HS-27A (cell line): ENCODE measurements around the gene LTBP3.

ENCODE experiments used
- DNase-seq: peaks from one replicate; pipeline ENCODE4 v3.0.0-alpha.2; 2012; ENCODE audit warnings: low read depth, missing footprints

Gene LTBP3

DNA sequence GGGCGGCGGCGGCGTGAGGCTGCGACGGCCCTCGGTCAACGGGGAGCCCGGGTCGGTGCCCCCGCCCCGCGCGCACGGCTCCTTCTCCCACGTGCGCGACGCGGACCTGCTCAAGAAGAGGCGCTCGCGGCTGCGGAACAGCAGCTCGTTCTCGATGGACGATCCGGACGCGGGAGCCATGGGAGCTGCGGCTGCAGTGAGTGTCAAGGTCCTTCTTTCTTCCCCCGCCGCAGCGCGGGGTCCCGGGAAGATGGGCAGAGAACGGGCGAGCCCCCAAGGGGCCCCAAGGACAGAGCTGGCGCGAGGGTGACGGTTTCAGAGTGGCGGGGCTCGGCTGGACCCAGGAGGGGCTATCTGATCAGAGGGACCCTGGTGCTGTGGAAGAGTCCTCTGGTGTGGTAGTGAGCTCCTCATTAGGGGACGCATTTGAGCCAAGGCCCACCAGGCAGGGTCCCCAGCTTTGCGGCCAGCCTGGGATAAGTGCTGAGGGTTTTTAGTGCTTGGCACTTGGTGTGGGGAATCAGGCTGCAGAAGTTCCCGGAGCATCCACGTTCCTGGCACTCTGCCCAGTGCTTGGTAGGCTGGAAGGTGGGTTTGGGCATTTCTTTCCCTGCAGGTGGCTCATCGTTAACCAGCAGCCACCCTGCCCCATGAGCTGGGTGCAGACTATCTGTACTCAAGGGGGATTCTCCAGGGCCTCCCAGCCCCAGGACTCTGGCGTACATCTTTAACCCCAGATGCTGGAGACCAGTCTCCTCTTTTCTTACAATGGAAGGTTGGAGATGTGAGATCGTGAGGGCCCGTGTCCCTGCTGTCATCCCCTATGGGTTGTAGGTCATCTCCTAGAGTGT is 27.5 kb upstream of the LTBP3 start:
- no peak for DNase-seq

GRCh38 chr11:65584723-65585171 is 26.6 kb upstream of the LTBP3 start:
- DNase-seq = no peak

GRCh38 chr11:65584106-65584505 is 25.9 kb upstream of the LTBP3 start:
- no peak for DNase-seq

- no peak for DNase-seq
Measured at GRCh38 chr11:65583589-65583988, 25.4 kb upstream of the LTBP3 start.

DNA sequence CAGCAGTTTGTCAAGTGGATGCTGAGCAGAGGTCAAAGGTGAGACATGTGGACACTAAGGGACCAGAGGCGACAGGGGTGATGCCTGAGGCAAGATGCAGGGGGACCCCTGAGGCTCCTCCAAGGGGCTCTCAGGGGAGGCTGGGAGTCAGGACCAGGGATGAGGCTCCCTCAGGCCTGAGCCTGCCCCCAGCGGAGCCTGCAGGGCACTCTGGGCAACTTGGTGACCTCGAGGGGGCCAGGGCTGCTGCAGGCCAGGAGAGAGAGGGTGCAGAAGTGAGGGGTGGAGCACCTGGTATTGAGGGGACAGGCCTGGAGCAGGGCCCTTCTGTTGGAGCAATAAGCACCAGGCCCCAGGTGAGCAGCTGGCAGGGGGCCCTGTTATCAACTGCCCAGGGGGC is 23.8 kb upstream of the LTBP3 start:
- DNase-seq = no peak

DNA sequence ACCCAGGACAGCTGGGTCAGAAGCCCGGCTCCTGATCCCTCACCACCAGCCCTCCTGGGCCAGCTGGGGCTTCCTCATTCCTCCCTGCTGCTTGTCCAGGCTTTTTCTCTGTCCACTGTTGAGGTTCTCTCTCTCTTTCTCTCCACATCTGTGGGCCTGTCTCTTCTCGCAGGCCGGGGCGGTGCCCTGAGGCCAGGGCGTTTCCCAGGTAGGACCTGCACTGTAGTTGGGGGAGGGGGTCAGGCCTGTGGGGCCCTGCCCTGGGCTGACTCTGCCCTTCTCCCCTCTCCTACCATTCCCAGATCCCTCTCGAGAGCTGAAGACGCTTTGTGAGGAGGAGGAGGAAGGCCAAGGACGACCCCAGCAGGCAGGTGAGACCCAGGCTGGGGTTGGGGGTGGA is 22.6 kb upstream of the LTBP3 start:
- no peak for DNase-seq

GRCh38 chr11:65580031-65580692 is 22.0 kb upstream of the LTBP3 start:
- DNase-seq = no peak

DNA sequence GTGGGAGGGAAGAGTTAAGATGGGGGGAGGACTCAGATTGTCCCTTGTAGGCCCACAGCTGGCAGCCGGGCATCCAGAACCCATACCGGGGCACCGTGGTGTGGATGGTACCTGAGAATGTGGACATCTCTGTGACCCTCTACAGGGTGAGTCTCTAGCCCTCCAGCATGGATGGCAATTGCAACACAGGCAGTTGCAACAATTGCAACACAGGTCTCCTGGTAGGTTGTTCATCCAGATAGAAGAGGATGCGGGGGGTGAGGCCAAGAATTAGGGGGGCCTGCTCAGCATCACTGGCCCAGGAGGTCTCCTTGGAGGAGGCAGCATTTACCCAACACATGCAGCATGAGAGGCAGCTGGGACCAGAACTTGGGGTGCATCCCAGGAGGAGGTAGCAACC is 21.1 kb upstream of the LTBP3 start:
- DNase-seq = no peak

- DNase-seq = no peak
Measured at GRCh38 chr11:65578667-65579066, 20.5 kb upstream of the LTBP3 start.

DNA sequence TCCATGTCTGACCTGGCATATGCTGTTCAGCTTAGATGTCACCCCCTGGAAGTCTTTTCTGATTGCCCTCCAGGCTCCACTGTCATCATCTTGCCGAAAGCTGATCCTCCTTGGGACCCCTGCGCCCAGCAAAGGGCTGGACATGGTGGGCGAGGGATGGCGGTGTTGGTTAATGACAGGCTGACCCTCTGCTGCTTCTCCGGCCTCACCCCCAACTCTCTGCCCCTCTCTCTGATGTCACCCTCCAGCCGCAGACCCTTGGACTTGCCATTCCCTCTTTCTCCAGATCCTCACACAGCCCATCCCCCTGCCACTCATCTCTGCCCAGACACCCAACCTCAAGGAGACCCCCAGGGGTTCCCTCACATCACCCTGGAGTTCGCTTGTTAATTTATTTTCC is 20.0 kb upstream of the LTBP3 start:
- no peak for DNase-seq

DNA sequence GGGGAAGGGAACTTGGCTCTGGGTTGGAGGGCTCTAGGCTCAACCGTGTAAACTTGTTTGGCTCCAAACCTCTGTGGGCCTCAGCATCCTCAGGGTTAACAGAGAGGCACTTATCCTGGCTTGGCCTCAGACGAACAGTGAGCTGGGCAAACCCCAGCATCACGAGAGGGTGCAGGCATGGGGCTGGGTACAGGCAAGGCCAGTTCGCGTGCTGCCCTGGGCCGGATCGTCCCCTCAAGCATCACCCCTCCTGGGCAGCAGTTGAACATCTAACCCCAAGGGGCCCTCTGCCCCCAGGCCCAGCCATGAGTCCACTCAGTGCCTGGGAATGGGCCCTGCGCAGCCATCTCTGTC is 19.6 kb upstream of the LTBP3 start:
- DNase-seq = no peak

DNA sequence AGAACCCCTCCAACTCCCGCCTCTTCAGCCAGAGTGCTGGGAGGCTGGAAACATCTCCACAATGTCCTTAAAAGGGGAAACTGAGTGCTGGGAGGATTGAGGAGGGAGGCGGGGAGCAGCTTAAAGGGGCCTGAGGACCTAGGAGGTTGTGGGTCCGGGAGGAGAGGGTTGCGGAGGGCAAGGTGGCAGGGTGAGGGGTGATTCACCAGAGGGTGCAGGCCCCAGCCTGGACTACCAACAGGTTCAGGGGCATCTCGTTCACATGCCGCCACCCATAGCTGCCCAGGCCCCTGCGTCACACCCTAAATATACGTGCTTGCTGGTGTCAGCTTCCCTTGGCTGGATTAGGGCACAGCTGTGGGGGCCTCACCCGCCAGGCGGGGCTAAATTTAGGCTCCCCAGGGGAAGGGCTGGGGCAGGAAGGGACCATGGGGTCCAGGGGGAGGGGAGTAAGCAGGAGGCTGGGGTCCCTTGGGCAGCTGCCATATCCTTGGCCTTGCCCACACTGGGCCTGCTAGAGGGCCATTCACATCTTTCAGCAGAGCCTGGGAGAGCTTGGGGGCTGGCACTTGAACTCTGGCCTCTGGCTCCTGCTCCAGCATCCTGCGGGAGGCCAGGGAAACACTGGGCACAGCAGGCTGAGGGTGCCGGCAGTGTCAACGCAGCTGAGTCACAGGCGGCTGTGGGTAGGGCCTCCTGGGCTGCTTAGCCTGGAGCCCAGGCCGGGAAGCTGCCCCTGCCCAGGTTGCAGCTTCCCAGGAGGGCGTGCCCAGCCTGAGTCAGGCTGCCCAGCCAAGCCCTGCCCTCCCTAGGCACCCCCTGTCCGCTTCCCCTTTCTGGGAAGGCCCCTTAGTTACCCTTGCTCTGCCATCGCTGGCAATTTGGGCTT is 19.0 kb upstream of the LTBP3 start:
- no peak for DNase-seq

- DNase-seq = no peak
Measured at GRCh38 chr11:65576232-65576866, 18.2 kb upstream of the LTBP3 start.

DNA sequence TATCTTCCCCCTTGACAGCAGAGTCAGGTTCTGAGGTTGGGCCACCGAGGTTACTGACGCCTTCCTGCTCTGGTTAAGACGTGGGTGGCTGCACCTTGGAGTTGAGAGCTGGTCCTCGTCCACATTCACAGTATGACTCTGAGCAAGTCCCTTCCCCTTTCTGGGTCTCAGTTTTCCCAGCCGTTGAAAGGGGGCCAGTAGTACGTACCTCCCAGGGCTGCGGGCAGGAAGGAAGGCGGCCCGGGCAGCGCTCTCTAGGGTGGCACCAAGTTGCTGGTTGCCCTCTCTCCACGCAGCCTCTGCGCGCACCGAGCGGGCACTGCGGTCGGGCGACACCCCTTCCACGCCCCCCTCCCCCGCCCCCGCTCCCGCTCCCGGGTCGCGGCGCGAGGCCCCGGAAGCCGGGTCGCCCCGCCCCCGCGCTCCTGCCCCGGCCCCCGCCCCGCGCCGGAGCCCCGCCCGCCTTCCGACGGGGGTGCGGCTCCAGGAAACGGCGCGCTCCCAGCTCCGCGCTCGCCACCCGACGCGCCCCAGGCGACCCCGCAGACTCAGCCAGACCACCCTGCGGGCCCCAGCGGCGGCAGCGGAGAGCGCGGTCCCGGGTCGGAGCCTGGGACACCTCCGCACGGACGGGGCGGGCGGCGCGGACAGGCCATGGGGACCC is 17.5 kb upstream of the LTBP3 start, which contains the start of gene EHBP1L1:
TSS of gene EHBP1L1 (plus strand) at position 486 of the 664 bp plus-strand sequence. CDS start 250 bp downstream, outside the sequence.
- DNase-seq = no peak

- no peak for DNase-seq
Measured at GRCh38 chr11:65574811-65575567, 16.8 kb upstream of the LTBP3 start.

- peak; percentile 89 for DNase-seq
Measured at GRCh38 chr11:65574109-65574810, 16.1 kb upstream of the LTBP3 start.

GRCh38 chr11:65573391-65574079 is 15.4 kb upstream of the LTBP3 start:
- no peak for DNase-seq

DNA sequence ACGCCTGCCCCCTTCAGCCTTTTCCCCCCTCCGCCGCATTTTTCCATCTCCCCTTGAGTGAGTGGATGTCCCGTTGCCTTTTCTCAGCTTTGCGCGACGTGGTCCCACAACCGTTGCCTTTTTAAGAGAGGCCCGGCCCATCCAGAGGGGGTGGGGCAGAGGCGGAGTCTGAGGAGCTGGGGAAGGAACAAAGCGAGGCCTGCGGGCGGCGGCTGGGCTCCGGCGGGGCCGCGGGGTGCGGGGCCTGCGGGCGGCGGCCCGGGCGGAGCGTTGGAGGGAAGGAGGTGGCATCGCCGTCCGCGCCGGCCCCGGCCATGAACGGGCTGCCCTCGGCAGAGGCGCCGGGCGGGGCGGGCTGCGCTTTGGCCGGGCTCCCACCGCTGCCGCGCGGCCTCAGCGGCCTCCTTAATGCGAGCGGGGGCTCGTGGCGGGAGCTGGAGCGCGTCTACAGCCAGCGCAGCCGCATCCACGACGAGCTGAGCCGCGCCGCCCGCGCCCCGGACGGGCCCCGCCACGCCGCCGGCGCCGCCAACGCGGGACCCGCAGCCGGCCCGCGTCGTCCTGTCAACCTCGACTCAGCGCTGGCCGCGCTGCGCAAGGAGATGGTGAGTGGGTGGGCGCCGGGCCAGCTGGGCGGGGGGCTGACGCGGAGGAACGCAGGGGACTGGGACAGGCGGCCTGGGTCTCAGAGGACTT is 14.3 kb upstream of the LTBP3 start, which contains the start of gene FAM89B:
TSS of gene FAM89B (plus strand) at position 183 of the 696 bp plus-strand sequence. CDS start at position 315, 132 bp downstream.
- no peak for DNase-seq

DNA sequence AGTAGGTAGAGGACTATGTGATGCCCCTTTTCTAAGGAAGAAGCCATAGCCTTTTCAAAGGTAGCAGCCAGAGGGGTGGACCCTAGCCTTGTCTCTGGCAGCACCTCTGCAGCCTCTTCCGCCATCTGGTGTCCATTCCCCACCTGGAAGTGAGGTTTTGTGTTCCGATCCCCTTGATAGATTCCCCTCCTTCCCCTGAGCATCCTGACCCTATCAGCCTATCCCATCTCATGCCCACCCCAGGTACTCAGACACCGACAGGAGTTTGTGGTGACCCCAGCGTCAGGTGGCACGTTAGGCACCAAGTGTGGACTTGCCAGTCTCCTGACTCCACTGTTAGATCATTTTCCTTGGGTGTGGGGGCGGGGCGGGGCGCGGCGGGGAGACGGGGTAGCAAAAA is 13.8 kb upstream of the LTBP3 start:
- DNase-seq = no peak
